ENCODE results near the gene CD6.
A peak's percentile ranks its signal among the peaks of the same experiment; 100 is the strongest.
"Not testable (repeated sequence)": the region's sequence is repeated elsewhere in the genome, so short reads cannot be mapped to it uniquely, and the experiment has no call there.

The CD6 gene

GRCh38 chr11:61054513-61054912 lies 83.0 kb downstream of the CD6 start:
- DNase-seq (ENCODE audit: low spot score), result no peak

DNA sequence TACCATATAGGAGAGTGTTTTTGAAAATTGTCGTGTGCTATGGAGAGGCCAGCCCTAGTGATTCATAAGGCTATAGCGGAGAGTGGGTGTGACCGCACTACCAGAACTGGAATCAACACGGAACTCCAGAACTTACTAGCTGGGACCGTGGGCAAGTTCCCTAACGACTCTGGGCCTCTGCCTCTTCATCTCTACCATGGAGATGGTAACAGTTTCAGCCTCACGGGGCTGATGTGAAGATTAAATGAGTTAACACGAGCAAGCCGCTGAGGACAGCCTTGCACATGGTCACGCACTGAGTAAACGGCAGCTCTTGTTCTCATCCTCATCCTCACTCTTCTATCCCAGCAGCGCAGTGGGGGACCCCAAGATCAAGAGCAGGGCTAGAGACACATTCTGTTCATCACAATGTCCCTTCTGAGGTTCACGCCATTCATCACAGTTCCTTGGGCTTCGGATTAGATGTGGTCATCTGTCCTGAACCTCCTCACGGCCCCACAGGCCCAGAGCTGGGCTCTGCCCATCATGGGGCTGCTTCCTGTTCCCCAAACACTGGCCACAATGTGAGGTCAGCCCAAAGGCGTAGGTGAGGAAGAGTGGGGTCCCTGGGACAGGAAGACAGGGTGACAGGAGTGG lies 83.6 kb downstream of the CD6 start:
- DNase-seq (ENCODE audit: low spot score), result no peak

DNA sequence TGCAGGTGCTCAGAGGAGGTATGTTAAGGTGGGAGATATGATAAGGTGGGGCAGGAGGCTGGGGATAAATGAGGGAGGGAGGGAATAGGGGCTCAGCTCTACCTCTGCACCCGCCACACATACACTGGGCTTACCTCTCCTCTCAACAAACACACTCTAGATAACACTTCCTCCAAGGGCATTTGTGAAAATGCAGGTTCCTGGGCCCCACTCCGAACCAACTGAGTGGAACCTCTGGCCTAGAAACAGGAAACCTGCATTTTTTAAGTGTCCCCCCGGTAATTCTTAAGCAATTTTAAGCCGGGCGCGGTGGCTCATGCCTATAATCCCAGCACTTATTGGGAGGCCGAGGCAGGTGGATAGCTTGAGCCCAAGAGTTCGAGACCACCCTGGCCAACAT lies 84.3 kb downstream of the CD6 start:
- no peak for DNase-seq (ENCODE audit: low spot score)

- no peak for DNase-seq (ENCODE audit: low spot score)
Measured at GRCh38 chr11:61056571-61056970, 85.1 kb downstream of the CD6 start.

DNA sequence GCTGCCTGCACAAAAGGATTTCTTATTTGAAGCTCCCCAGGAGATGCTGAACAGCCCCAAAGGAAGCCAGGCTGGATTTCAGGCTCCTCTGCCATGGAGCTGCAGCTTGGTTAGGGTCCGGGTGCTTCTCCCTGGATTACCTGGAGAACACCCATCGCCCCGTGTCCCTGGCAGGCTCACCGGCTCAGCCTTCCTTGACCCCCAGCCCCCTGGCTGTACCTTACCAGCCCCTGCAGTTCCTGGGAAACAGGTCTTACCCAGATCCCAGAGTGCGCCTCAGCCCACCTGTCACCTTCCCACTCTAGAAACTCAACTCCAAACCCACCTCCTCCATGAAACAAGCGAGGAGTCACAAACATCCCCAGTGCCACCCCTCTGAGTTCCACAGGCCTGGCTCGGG lies 85.5 kb downstream of the CD6 start:
- DNase-seq (ENCODE audit: low spot score), result no peak

DNA sequence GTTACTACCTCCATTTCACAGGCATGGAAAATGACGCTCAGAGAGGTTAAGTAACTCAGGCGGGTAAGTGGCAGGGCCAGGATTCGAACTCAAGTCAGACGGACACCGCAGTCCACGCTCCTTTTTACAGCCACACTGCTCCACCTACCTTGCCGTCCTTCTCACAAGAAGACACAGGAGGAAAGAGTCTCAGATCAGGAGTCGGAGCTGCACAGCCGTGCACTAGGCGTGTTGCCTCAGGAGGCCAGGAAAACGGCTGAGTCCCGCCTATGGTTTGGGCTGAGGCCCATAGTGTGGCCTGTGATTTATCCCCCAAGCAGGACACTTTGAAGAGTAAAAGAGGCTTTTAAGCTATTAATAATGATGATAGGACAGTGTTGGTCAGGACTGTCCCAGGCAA lies 86.1 kb downstream of the CD6 start:
- DNase-seq (ENCODE audit: low spot score), result no peak

DNA sequence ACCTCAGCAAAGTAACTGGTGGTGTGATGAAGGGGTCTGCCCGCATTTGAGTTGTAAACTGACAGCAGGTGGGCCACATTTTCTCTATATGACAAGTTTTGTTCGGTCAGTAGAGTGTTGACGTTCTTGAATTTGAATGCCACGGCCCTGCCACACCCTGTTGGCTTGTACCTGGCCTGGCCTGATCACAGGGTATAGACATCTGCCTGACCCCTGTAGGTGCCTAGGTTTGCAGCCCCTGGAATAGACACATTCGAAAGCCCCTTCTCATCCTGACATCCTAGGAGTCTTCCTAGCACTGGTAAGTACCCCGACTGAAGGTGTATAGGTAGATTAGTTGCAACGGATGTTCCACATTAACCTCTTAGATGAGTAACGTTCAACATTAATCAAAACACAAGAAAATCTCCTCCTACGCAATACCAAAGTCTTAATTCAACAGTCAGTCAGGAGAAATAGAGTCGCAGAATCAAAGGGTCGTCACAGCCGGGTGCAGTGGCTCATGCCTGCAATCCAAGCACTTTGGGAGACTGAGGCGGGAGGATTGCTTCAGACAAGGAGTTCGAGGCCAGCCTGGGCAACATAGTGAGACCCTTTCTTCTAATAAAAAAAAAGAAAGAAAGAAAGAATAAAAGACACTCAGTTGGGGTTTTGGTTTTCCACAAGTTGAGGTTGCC lies 87.2 kb downstream of the CD6 start:
- DNase-seq (ENCODE audit: low spot score), result no peak

- no peak for DNase-seq (ENCODE audit: low spot score)
Measured at GRCh38 chr11:61059260-61059752, 87.8 kb downstream of the CD6 start.

GRCh38 chr11:61061081-61061826 lies 89.8 kb downstream of the CD6 start:
- no peak for DNase-seq (ENCODE audit: low spot score)

DNA sequence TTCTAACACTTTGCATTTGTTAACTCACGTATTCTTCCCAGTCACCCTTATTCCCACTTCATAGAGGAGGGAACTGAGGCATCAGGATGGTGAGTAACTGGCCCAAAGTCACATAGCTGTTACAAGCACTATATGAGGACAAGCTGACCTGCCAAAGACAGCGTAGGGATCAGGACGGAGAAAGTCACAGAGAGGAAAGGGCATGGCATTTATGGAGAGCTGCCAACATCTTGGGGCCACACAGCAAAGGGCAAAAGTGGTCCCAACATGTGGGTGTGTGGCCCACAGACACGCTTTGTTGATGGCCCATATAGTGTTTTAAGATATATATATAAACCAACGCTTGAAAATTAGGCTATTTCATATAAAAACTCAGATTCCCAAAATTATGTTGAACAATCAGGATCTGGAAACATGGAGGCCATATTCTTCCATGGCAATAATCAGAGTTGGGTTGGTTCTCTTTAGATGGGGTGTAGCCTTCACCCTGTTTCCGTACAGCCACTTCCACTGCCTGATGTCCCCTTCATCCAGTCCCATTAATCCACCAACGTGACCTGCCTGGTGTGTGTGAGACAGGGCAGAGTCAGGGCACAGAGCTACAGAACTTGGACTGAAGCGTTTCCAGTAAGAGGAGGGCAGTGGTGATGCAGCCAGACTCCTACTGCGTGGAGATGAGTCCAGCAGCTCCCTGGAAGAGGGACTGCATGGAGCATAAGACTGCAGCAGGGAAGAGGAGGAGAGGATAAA lies 90.9 kb downstream of the CD6 start:
- DNase-seq (ENCODE audit: low spot score), result no peak

DNA sequence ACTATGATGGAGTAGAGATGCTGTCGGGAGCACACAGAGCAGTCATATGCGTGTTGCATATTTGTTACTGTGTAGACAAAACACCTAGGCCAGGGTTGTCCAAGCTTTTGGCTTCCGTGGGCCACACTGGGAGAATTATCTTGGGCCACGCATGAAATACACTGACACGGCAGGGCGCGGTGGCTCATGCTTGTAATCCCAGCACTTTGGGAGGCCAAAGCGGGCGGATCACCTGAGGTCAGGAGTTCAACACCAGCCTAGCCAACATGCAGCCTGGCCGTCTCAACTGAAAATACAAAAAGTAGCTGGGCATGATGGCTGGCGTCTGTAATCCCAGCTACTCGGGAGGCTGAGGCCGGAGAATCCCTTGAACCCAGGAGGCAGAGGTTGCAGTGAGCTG lies 93.8 kb downstream of the CD6 start:
- DNase-seq (ENCODE audit: low spot score), result not testable (repeated sequence)

DNA sequence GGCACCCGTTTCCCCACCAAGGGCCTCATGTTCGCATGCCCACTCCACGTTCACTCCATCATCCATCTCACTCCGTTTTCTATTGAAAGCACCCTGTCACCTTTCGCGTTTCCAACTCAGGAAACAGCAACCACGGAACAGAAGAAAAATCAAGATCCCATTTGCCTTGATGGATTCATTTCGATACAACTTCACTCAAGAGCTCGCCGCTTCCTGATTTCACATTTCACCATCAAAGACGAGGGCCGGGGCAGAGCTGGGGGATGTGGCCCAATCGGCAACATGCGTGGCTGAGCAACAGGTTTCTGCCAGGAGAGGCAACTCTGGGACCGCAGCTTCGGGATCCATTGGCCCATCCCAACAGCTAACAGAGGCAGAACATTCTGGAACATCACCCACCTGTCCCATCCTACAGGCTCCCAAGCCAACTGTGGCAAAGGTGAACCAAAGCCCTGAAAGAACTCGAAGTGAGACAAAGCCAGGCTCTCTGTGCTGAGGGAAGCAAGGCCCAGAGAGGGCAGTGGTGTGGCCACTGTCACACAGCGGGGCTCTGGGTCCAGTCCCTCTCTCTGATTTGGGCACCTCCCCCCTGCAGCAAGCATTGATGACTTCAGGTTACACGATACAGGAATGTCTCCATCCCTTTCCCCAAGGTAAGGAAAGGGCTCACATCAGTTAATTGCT lies 94.6 kb downstream of the CD6 start:
- no peak for DNase-seq (ENCODE audit: low spot score)

- no peak for DNase-seq (ENCODE audit: low spot score)
Measured at GRCh38 chr11:61066645-61067044, 95.2 kb downstream of the CD6 start.

DNA sequence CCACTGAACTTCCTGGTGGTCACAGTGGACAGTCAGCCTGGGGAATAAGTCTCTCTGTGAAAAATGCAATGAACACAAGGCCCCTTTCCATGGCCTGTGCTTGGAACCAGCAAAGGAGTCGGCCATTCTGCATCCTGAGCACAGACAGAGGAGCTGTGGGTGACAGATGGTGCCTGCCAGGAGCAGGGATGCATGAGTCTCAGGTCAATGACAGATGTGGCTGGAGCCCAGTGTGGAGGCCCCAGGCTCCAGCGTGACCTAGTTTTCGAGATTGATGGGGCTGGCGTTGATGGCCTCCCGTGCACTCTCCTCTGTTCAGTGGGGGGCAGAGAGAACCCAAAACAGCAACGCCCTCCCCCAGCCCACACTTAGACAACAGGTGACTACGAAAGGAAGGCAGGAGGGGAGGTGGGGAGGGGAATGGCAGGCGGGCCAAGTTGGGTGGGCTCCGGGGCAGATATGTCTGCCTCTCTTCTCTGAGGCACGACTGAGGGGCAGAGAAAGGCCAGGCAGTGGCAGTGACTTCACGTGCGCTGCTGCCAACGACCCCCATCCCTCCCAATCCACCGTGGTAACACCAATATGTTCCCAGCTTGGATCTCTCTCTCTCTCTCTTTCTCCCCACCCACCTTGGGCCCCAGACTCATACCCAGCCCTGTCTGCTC lies 96.4 kb downstream of the CD6 start:
- no peak for DNase-seq (ENCODE audit: low spot score)

- DNase-seq (ENCODE audit: low spot score), result peak; percentile 12
Measured at GRCh38 chr11:61068581-61068980, 97.1 kb downstream of the CD6 start.

- DNase-seq (ENCODE audit: low spot score), result peak; percentile 7
Measured at GRCh38 chr11:61069427-61069826, 97.9 kb downstream of the CD6 start.

Measured in D341Med (cell line).